ENCODE results near the gene ADAM12. TPM values are rescaled to one million over a fixed set of nuclear protein-coding genes. Genes with fewer than 3 reads are reported as not detected.
"Not testable (repeated sequence)": the region's sequence is repeated elsewhere in the genome, so short reads cannot be mapped to it uniquely, and the experiment has no call there.

Gene ADAM12
- polyA plus RNA-seq, 3 donors, result 25.6 to 27.1 (median 26.1) TPM

DNA sequence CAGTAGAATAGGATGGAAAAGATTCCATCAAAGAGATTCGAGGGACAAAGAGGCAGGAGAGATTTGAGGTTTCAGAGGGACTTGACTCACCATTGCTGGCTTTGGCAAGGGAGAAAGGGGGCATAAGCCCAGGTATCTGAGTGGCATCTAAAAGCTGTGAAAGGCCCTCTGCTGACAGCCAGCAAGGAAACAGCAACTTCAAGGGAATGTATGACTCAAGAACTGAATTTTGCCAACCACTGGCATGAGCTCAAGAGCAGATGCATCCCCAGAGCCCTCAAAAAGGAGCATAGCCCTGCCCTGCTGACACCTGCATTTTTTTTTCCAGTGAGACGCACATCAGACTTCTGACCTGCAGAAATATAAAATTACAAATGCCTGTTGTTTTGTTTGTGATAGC, 19.6 kb upstream of the ADAM12 start:
- DNase-seq (ENCODE audit: low read depth in 3 of 3, low spot score in 2 of 3), result no peak

DNA sequence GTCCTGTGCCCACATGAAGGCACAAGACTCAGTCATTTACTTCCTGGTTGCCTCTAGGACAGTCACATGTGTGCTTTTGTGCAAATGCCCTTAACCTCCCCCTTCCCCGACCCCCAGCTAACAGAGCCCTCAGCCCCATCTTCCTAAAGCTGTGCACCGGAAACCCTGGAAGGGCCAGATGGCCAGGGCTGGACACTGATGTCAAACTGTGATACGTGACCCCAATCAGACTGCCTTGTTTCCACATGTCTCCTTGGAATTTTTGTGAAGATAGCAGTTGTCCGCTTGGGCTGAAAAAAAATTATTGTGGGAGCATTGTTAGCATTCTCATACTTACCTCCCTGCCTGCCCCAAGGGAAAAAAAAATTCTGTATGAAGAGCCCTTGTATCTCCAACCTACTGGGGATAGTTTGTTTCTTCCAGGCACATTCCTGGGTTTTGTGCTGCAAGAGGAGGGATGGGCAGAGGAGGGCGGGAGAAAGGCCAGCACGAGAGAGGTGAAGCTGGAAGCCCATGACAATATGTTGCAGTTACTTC, 17.0 kb upstream of the ADAM12 start:
- no peak for DNase-seq (ENCODE audit: low read depth in 3 of 3, low spot score in 2 of 3)

DNA sequence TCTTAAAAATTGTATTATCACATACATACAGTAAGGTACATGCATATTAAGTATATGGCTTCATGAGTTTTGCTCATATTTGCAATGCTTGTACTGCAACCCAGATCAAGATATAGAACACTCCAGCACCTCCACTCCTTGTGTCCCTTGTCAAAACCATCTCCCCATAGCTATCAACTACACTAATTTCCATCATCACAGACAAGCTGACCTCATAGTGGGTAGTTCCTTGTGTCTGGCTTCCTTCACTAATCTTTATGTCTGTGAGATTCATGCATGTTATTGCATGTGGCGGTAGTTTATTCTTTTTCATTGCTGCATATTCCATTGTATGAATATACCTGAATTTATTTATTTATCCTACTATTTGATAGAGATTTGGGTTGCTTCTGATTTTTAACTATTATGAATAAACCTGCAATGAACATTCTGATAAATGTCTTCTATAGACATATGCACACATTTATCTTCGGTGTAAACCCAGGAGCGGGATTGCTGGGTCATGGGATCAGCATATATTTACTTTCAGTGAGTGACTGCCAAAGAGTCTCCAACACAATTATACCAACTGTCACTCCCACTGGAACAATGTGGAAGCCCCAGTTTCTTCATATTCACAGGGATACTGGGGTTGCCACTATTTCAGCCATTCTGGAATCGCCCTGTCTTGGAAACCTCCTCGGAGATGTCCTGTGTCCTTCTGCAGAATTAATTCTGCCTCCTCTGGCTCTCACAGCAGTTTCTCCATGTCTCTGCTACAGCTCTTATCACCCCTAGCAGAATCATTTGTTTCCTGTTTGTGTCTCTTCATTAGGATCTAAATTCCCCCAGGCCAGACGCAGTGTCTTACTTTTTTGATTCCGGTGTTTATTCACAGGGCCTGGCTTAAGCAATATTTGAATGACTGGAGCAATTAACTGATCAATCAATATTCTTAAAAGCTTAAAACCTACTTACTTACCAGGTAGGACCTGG, 14.7 kb upstream of the ADAM12 start:
- no peak for DNase-seq (ENCODE audit: low read depth in 3 of 3, low spot score in 2 of 3)

DNA sequence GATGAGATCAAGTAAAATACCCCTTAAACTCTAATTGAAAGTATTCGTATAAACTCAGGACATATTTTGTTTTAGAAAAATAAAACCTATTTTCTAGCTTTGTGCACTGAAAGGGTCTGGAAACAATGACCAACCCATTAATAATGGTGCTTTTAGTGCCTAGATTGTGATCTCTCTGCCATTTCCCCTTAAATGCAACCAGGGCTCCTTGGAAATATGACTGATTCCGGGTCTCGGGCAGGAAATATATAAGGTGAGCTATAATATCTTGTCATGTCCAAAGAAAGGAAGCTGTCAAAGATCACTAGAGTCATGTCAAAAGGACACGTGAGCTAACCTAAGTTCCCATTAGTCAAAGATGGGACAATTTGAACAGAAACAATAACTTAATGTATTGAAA, 12.4 kb upstream of the ADAM12 start:
- DNase-seq (ENCODE audit: low read depth in 3 of 3, low spot score in 2 of 3), result no peak

DNA sequence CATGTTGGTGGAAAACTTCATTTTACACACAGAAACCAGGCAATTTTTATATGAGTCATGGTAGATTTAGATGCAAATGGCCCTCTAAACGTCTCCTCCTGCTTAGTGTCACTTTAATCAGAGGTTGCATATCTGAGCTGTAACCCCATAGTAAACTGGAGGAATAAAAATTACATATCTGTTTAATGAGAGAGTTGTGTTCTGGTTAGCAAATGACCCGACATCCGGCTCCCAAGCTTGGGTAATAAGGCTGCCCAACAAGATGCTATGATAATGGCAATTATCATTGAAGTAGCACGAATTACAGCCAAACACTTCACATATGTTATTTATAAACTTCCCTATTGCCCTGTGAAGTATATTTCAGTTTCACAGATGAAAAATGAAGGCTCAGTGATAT, 10.6 kb upstream of the ADAM12 start:
- DNase-seq (ENCODE audit: low read depth in 3 of 3, low spot score in 2 of 3), result no peak

DNA sequence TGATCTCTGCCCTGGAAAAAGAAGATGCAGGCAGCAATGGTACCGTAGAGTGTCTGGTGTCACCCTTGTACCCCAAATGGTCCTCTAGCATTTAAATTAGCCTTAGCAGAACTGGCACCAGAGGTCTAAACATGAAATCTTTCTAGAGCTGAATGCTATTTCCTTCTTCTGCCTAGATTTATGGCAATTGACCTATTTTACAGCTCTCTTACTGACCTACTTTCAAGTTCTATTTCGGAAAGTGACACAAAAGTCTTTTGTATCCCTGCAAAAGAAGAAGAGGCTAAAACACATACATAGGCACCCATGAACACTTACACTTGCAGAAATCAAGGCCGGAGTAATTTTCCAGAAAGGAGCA, 10.1 kb upstream of the ADAM12 start:
- DNase-seq (ENCODE audit: low read depth in 3 of 3, low spot score in 2 of 3), result no peak

DNA sequence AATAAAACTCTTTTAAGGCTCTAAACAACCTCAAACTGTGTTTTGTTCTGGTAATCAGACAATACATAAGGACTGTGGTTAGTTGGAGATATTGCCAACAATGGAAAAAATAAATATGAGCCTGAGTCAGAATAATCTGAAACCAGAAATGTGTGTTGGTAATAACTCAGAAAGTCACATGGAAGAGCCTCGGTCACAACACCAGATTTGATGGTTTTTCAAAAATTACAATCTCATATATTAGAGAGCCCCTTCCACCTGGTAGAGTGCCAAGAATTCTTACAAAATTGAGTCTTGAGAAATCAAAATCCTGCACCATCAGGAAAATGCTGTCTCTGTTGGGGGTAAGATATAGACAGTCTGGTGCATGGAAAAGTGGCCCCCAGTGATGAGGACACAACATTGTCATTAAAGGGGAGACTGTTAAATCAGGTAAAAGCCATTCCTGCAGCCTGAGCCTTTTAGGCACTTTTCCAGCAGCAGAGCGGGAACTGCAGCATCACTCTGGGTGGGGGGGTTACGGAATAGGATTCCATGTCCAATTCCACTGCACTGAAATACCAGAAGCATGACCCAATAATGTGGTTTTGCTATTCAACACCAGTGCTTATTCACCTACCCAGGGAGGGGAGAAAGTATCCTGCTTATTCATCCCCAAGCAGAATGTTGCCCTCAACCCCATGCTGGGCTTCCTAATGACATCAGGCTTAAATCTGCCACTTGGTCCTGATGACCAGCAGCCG, 9.5 kb upstream of the ADAM12 start:
- no peak for DNase-seq (ENCODE audit: low read depth in 3 of 3, low spot score in 2 of 3)

DNA sequence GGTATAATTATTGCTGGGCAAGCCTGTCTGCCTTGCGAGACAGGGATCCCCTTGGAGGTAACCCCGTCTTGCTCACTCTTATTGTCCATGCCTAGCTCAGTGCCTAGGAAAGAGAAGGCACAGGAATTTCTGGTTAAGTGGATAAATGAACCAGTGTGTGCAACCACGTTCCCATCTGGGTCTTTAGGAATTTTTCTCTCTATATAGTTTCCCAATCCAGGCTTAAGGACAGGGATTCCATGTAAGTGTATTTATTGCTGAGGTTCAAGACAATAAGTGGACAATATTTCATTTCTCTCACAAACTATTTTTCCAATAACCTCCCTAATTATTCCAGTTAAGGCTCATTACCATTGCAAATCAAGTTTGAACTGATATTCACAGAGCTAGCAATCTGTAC, 8.9 kb upstream of the ADAM12 start:
- DNase-seq (ENCODE audit: low read depth in 3 of 3, low spot score in 2 of 3), result no peak

DNA sequence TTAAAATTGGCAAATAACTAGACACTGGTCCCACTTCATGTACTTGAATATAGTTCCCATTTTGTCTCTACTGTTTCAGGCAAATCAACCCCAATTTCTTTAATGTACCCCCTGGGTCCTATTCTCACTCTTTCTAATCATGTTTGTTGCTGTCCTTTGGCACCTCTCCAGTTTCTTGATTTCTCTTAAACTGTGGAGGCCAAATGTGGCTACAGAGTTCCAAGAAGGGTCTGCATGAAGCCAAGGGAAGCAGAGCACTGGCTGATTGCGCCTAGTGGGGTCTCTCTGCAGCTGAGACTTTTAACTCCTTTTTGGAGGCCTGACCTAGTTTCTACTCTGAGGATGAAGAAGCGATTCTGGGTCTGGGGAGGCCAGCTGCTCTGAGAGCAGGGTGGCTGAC, 6.7 kb upstream of the ADAM12 start:
- DNase-seq (ENCODE audit: low read depth in 3 of 3, low spot score in 2 of 3), result no peak

DNA sequence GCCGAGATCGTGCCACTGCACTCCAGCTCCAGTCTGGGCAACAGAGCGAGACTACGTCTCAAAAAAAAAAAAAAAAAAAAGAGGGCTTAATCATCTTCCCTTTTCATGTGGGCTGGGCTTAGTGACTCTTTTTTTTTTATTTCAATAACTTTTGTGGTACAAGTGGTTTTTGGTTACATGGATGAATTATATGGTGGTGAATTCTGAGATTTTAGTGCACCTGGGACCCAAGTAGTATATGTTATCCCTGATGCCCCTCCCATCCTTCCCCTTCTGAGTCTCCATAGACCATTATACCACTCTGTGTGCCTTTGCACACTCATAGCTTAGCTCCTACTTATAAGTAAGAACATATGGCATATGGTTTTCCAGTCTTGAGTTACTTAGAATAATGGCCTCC, 4.8 kb upstream of the ADAM12 start:
- DNase-seq (ENCODE audit: low read depth in 3 of 3, low spot score in 2 of 3), result no peak

DNA sequence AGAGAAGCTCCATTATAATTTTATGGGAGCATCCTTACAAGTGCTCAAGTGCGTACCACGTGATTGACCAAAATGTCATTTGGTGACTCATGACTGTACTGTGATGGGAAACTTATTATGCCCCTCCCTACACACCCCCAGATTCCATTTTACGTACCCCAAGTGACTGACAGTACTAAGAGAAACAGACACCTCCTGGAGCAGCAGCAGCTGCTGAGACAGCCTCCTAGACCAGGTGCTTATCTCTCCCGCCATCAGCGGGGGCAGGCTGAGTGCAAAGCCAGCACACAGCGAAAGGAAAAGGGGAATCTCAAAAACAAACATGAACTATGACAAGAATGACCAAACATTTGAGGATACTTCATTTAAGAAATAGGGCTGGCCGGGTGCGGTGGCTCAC, 4.2 kb upstream of the ADAM12 start:
- DNase-seq (ENCODE audit: low read depth in 3 of 3, low spot score in 2 of 3), result no peak

DNA sequence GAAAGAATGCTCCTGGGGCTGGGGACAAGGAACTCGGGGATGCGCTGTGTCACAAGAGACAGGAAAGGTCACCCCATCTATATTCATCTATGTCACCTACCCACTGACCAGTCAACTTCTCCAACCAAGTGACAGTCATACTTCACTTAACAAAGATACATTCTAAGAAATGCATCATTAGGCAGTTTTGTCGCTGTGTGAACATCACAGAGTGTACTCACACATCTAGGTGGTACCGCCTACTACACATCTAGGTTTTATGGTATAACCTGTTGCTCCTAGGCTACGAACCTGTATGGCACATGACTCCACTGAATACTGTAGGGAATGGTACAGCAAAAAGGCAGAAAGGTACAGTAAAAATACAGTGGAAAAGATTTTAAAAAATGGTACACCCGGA, 3.8 kb upstream of the ADAM12 start:
- no peak for DNase-seq (ENCODE audit: low read depth in 3 of 3, low spot score in 2 of 3)

DNA sequence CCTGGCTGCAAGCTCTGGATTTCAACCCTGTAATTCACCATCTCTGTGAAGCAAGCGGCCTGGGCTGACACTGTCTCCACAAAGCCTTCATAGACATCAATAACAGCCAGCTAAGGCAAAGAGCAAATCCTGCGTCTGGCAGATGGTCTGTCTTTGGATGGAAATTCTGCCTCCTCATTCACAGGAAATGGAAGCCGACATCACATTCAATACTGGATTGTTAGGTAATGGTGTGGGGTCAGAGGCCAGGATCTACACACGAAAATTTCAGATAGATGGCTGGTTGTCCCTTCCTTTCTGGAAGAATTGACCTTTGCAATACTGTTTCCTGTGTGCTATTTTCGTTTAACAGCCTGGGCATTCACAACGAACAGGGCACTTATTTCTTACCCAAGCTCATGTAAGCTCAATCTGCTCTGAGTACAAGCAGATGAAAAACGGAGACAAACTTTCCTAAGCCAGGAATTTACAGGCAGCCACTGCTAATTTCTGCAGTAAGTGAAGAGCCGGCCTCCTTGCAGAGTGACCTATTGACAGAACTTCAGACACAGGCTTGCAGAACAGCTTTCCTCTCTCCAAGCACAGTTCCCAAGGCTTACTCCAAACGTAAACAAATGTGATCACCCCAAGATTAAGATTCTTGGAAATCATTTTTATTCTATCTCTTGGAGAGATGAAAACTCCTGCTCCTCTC, 3.1 kb upstream of the ADAM12 start:
- no peak for DNase-seq (ENCODE audit: low read depth in 3 of 3, low spot score in 2 of 3)

DNA sequence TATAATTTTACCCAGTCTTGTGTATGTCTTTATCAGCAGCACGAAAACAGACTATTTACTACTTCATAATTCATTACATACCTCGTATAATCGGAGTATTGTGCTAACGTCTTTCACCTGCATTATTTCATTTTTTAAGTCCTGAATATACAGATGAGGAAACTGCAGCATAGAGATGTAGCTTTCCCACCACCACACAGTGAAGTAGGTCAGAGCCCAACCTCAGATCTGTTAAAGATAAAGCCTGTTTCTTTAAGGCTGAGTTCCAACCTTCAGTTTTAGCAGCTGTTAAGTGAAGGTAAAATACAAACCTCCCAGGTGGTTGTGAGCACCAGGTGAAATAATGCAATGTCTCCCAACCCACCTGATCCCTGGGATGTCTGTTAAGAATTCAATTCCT, 2.0 kb upstream of the ADAM12 start:
- no peak for DNase-seq (ENCODE audit: low read depth in 3 of 3, low spot score in 2 of 3)

DNA sequence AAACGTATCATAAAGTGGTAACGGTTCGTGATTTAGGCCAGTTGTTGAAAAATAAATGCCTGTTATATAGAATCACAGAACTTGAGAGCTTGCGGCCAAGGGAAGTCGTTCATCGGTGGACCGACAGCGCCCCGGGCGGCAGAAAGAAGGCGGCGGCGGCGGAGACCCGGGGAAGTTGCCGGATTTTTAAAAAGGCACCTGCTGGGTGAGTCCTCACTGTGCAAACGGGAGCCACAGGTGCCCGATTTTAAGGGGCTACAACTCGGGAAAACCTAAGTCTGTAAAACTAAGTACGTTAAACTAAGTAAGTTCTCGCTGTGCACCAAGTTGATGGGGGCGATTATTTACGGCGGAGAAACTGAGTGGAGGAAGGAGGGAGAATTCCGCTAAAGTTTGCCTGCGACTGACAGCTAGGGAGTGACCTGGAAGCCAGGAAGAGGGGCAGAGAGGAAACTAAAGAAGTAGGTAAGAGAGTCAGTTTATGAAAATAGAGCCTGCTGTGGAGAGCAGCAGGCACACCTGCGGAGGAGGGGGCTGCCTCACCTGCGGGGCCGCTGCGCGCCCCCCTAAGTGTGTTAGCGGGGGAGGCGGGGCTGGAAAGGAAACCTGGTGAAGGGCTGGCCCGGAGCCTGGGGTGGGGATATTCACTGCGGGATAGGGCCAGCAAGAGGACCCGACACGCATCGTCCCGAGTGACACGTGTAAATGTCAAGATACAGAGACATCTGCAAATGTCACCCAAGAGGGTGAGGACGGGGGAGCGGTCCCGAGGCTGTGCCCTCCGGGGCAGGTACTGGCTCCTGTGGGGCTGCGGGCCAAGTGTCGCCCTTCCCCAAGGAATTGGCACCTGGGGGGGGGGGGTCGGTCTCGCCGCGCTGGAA, 996 bp downstream of the ADAM12 start:
- peak in 1 of 3 donors; percentile 54 for DNase-seq (ENCODE audit: low read depth in 3 of 3, low spot score in 2 of 3)

DNA sequence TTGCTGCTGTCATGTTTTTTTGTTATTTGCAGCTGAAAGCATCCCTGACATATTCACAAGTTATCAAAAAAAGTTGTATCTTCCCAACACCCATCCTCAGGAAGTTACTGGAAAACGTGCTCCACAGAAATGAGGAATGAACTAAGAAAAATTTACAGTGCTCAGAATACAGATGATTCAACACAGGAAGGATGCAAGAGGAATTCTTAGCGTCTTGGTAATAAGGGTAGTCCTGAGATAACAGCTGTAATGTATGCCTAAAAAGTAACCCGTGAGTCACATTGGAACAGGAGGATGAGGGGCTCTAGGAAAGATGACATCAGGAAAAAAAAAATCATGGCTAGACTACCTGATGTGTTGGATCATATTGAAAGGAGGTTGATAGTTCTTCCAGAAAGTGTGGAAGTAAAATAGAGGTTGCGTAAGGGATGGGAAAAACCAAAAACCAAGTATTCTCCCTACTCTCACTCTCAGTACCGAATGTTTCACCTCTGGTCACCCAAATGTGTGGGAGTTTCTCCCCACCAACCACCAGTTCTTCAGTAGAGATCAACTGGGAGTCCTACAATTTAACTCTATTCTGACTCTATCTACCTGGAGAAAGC, 3.9 kb downstream of the ADAM12 start:
- no peak for DNase-seq (ENCODE audit: low read depth in 3 of 3, low spot score in 2 of 3)

DNA sequence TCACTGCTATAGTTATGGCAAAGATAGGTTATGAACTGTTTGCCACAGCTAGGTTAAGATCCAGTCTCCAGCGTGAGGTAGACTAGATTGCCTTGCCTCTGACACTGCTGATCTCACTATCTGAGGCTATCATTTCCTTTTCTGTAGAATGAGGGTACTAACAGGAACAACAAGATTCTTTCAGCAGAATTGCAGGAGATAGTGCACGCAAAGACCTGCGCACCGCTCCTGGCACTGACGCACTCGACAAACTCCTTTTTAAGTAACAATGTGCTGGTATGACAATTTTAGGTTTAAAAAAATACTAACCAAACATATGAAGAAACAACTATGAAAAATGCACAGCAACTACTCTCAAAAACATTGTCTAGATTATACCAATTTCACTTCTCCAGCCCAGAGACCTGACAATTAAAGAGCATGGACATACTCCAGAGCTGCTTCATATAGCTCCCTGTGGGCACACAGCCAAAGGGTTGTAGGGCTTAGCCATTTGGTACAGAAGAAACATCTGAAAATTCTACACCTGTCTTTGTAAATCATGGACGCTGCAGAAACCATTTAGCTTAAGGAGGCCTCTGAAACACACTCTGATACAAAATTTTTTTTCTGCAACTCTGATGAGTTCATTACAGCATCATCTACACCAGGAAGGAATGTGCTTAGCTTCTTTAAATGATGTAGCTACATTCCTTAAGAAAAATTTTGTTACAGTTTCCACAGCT, 7.8 kb downstream of the ADAM12 start:
- DNase-seq (ENCODE audit: low read depth in 3 of 3, low spot score in 2 of 3), result no peak

DNA sequence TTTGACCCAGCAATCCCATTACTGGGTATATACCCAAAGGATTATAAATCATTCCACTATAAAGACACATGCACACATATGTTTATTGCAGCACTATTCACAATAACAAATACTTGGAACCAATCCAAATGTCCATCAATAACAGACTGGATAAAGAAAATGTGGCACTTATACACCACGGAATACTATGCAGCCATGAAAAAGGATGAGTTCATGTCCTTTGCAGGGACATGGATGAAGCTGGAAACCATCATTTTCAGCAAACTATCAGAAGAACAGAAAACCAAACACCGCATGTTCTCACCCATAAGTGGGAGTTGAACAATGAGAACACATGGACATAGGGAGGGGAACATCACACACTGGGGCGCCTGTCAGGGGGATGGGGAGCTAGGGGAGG, 9.1 kb downstream of the ADAM12 start:
- not testable (repeated sequence) for DNase-seq (ENCODE audit: low read depth in 3 of 3, low spot score in 2 of 3)

DNA sequence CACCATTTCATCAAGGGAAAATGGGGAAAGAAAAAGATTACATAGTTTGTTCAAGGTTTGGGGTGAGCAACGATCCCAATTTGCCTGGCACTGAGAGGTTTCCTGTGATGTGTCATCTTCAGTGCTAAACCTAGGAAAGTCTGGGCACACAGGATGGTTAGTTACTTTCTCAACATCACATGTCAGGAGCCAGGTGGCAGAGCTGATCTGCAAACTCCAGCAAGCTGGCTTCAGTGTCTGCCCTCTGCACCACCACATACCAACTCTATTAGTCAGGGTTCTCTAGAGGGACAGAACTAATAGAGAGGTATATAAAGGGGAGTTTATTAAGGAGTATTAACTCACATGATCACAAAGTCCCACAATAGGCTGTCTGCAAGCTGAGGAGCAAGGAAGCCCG, 11.3 kb downstream of the ADAM12 start:
- no peak for DNase-seq (ENCODE audit: low read depth in 3 of 3, low spot score in 2 of 3)
